DLD1 (cell line): ENCODE results near the gene NDUFAF5.

Source experiments
- in situ Hi-C: cut with HindIII; loops from 2 replicates; pipeline ENCODE4 v1.10.0; 2017; ENCODE audit warnings: low sequenced_read_pairs

Gene NDUFAF5

DNA sequence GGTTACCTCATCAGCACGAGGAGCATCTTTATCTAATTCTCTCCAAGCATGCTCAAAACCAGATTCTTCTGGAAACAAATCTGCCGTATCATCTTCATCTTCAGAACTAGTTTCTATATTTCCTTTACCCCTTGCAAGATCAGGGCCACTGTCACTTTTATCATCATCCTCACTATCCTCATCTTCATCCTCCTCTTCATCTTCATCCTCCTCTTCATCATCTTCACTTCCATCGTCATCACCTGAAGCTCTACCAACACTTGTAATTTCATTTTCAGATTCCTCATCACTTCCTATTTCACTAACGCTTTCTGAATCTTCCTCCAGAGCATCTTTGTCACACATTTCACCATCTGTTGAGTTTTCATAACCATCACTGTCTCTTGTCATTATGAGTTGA is 9.0 kb upstream of the NDUFAF5 start:
- in situ Hi-C loops, result no loop called here

DNA sequence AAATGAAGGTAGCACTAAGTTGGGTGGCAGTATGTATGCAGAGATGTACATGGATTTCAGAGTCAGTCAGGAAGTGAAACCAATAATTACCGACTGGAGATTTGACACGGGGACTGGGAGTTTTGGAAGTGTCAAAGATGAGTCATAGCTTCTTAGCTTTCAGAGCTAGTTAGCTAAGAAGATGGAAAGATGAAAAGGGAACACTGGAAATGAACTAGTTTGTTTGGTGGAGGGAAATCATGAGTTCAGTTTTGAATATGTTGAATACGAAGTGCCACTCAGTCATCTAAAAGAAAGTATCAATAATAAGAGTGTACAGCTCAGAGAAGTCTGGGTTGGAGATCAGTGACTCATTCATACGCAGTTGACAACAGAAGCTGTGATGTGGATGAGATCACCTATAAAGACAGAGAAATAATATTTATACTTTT is 7.6 kb upstream of the NDUFAF5 start:
- in situ Hi-C loops, result no loop called here

DNA sequence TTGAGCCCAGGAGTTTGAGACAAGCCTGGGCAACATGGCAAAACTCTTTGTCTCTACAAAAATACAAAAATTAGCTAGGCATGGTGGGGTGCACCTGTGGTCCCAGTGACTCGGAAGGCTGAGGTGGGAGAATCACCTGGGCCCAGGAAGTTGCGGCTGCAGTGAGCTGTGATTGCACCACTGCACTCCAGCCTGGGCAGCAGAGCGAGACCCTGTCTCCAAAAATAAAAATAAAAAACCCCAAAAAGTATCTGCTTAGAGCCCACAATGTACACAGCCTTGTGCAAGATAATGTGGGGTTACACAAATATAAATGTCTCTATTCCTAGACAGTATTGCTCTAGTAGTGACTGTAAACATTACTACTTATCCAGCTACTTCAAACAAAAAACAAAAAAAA is 6.0 kb upstream of the NDUFAF5 start:
- in situ Hi-C loops, result no loop called here

DNA sequence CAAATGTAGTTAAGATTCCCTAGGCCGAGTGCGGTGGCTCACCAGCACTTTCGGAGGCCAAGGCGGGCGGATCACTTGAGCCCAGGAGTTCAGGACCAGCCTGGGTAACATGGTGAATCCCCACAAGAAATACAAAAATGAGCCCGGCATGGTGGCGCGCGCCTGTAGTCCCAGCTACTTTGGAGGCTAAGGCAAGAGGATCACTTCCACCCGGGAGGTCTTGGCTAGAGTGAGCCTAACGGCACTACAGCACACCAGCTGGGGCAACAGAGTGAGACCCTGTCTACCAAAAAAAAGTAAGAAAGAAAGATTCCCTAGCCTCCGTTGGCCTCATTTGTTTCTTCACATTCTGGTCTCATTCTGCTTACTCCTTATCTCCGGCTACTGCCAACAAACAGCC is 1.3 kb upstream of the NDUFAF5 start:
- in situ Hi-C loops, result no loop called here

DNA sequence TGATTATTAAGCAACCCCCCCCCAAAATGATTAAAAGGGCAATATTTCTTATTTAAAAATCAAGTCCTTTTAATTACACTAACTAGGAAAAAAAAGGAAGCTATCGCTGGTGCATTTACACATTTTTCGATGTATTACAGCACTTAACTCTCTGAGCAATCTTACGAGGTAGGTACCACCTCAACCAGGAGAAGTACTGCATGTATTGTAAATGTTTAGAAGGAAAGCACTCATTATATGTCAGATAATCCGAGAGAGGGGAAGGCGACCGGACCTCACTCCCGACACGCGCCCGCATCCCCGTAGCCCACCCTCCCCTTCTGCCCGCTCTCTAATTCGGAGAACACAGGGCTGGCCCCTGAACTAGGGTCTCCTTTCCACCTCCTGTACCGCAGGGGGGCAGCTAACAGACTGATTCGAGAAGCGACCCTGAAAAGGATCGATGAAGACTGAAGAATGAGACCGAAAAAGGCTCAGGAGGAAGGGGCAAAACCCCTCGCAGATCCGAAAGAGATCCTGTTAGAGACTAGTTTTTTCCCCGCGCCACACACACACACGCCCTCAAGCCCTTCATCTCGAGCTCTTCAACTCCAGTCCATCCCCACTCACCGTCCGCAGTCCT is 446 bp upstream of the NDUFAF5 start:
- in situ Hi-C loops, result no loop called here

DNA sequence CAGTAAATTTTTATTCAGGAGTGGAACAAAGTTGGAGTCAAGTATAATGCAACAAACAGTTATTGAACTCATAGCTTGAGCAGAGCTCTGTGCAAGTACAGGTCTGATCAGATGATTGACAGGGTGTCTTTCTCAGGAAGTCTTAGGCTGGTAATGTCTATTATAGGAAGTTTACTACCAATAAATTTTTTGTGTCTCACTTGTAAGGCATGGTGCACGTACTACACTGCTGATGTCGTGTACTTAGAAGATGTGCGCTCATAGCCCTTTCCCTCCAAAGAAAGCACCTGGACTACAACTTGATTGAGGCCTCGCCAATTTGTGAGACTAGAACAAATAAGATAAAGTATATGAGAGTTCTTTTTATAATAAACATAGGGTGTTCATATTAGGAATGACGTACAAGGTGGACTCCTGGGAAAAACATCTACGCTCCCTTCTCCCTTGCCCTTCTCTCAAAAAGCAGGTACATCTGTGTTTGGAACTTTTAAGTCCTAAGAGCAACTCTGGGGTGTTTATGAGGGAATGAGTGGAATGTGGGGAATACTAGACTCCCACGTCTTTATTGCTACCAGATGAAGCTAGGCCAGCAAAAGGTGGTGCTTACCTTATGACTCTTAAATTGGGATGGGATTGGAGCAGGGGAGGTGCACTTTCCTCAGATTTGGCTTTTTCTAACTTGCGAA is 1.5 kb downstream of the NDUFAF5 start:
- in situ Hi-C loops, result no loop called here

DNA sequence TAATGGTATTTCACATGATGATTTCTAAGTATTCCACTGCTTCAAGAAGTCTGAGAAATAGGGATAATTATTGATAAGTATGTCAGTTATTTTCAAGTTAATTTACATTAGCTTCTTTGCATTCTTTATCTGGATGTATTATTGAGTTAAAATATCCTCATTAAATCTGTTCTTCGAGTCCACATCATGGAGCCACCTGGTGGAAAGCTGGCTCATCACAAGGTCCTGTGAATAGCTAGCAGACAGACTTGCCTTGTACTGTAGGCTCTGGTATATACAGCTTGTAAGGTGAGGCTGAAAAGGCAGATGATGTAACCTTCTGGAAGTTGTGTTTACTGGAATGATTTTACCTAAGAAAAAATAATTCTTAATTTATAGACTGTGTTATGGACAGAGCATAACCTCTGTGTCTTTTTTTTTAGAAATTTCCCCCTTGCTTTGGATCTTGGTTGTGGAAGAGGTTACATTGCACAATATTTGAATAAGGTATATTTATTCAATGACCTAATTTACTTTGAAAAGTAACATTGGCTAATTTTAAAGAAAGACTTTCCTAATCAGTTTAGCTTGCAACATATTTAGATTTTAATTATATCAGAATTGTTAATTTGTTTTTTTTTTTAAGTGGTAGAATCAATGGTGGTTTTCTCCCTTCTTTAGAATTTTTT is 3.5 kb downstream of the NDUFAF5 start:
- in situ Hi-C loops, result no loop called here

DNA sequence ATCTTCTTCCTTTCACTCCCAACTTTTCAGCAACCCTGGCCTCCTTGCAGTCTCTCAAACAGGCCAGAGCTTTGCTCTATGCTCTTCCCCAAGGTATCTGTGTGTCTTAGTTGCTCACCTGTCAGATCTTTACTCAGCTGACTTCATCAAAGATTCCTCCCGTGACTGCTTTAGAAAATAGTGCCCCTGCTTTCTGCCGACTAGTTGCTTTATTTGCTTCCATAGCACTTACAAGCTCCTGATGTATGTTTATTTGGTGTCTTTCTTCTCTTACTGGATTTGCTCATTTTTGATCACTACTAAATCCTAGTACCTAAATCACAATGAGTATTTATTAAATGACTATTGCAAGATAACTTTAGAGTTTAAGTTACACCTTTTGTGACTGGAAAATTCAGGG is 5.9 kb downstream of the NDUFAF5 start:
- in situ Hi-C loops, result no loop called here

DNA sequence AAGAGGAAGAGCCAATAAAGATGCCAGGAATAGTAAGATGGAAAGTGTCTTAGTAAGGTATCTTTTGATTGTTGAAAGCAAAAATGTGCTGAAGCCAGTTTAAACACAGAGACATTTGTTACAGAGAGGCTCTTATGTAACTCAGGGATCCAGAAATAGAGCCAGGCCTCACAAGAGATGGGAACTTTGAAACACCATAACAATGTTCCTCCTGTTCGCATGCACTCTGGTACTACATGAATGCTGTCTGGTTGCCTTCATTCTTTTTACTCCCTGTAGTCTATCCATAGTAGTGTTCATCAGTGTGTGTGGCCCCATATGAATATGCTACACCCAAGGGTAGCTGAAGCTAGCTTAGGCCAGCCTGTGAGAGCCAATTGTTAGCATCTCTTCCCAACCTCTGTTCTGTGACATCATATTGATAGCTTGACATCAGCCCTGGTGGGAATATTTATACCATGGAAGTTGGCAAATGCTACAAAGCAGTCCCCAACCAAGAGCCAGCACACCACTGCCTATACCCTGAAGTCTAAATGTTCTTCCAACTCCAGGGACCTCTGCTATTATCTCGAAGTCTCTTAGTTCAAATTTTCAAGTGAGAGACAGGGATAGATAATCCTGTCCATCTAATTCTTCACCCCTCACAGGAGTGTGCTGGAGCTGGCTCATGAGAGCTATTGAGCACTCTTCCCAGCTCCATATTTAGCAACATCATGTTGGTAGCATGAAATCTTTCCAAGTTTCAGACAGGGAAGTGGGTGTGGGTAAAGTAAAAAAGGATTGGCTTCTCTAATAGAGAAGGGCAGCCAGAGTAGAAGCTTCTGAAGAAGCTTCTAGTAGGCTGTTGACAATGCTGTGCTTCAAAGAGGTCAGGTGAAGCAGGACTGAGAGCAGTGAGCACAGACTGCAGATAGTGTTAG is 7.0 kb downstream of the NDUFAF5 start:
- in situ Hi-C loops, result no loop called here

DNA sequence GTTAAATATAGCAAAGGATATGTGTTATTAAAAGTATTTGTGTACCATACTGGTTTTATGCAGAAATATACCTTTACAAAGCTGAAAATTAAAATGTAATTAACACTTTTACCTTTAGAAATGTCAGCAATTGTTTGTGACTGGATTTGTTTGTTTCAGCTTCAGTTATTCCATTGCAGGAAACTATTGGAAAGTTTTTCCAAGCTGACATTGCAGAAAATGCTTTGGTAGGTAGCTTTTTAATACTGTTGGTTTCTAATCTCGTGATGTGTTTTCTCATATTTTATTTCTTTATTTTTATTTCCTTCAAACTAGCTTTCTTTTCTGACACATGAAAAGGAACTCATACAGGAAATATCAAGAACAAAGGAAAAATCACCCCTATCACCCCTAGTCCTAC is 8.2 kb downstream of the NDUFAF5 start:
- in situ Hi-C loops, result no loop called here

DNA sequence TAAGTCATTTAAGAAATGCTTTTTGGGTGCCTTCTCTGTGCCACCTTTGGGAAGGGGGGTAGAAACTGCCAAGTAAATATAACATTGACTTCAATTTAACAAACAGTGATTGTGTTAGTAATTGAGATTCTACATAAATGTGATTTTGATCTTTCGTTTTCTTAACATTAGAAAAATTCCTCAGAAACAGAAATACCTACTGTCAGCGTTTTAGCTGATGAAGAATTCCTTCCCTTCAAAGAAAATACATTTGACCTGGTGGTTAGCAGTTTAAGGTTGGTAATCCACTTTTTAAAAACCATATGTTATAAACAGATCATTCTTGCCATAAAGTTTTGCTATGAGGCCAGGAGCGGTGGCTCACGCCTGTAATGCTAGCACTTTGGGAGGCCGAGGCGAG is 9.8 kb downstream of the NDUFAF5 start:
- in situ Hi-C loops, result no loop called here

DNA sequence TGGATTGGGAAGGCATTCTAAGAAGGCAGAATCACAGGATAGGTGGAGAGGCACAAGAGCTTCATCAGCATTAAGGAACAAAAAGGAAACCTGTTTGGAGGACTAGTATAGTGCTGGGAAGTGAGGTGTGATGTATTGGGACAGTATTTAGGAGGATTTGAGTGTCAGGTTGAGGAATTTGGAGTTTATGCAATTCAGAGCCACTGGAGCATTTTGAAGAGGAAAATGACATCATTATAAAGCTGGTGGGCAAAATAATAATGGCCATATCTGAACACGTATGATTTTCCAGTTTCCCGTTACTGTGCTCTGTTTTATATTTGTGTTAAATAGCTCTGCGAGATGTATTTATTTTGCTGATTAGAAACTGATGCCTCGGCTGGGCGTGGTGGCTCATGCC is 14.2 kb downstream of the NDUFAF5 start:
- in situ Hi-C loops, result no loop called here

DNA sequence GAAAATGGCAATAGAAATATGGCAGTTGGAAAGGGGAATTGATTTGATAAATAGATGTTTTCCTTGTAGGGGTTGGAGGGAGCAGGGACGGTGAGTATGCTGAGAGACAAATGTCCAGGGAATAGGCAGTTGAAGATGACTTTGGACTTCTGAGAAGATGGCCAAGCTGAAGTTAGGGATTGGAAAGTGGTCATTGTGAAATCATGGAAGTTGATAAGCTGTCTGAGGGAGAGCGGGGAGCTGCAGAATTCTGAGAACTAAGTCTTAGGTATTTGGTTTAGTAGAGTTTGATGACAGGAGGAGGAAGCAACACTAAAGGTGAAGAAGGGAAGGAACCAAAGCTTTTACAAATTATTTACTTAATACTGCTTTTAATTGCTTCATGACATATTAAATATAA is 15.1 kb downstream of the NDUFAF5 start:
- in situ Hi-C loops, result no loop called here

DNA sequence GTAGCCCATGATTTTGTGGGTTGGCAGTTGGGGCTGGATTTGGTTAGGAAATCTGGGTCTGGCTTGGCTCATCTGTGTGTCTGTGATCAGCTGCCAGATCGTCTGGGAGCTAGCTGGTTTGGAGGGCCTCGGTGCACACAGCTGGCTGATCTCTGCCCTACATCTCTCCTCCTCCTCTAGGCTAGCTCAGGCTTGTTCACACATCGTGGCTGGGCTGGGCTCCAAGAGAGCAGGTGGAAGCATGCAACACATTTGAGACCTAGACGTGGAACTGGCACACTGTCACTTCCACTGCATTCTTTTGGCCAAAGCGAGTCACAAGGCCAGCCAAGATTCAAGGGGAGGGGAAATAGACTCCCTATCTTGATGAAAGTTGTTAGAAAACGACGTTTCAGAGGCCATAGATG is 15.9 kb downstream of the NDUFAF5 start:
- in situ Hi-C loops, result no loop called here

DNA sequence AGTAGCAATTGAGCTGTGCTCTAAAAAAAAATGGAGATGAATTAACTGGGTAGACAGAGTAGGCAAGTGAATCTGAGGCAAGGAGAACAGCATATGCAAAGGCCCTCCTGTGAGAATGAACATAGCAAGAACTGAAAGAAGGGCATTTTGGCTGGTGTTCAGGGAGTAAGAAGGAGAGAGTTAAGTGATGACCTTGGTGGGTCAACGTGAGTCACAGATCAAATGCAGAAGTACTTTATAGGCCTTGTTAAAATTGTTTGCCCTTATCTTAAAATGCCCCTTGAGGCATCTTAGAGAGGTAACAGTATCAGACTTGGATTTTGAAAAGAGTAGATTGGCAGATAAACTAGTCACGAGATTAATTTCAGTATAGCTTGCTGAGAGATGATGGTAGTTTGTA is 24.5 kb downstream of the NDUFAF5 start:
- in situ Hi-C loops, result no loop called here

DNA sequence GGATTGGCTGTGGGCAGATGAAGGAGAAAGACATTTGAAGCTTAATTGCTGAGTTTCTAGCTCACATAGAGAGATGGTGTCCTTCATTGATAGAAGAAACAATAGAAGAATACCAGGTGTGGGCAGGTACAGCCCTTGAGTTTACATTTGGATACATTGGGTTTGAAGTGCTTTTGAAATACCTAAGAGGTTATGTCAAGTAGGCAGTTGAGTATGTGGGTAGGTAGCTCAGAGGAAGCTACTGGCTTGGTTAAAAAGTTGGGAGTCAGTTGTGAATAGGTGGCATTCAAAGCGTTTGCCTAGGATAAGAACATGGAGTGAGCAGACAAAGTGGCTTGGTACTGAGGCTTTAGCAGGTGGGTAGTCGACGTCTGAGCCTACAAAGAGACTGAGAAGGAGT is 25.0 kb downstream of the NDUFAF5 start:
- in situ Hi-C loops, result no loop called here

DNA sequence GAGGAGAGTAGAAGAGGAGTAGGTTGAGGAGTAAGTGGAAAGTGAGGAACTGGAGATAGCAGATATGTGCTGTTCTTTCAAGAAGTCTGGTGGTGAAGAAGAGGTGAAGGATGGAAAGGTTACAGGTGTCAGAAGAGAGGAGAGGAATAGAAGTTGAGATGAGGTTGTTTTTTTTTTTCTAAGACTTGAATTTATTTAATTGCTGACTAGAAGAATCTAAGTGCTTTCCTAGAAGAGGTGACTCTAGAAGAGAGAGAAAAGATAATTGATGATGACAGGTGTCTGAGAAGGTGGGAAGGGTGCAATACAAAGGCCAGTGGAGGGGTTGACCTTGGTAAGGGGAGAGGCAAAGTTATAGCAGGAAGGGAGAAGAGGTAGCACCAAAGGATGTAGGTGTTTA is 25.6 kb downstream of the NDUFAF5 start:
- in situ Hi-C loops, result no loop called here

DNA sequence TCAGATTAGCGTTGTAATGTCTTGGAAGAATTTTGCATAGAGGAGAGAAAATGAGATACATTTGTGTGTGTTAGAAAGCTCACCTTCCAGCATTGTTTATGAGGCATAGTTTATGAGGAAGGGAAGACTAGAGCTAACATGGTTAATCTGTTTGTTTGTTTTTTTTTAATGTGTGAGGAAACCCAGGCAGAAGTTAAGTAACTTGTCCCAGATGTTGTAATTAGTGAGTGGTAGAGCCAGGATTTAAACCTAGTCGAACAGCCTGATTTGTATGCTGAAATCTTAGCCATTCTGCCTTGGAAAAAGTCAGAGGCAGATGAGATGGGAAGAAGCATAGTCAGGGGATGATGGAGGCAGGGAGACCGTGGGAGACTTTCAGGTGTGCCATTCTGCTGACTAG is 29.1 kb downstream of the NDUFAF5 start:
- in situ Hi-C loops, result no loop called here

DNA sequence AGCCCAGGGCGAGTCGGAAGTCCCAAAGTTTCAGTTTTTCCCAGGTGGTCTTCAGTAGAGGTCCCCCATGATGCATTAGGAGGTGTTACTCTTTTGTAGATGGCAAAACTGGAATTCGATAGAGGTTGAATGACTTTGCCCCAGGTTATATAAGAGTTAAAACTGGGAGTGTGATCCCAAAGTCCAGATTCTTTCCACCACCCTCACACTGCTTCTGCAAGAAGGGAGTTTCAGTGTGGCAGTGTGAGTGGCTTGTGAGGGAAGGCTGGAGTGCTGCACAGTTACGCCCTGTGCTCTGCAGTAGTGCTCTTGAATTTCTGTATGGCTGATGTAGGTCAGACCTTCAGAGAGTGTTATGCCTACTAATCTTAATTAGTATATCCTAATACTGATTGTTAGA is 29.8 kb downstream of the NDUFAF5 start:
- in situ Hi-C loops, result no loop called here

DNA sequence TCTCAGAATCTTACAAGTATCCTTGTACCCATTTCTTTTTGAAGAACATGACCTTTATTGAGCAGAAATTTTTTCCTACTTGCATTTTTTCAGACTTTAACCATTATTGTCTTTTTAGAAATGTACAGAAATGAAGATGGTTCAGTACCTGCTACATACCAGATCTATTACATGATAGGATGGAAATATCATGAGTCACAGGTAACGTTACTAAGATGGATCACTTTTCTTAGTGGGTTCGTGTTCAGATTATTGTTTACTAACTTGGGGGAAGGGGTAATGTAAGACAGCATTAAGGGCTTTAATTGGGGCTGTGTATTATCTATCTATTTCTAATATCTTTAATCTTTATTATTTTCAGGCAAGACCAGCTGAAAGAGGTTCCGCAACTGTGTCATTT is 31.9 kb downstream of the NDUFAF5 start:
- in situ Hi-C loops, result no loop called here

DNA sequence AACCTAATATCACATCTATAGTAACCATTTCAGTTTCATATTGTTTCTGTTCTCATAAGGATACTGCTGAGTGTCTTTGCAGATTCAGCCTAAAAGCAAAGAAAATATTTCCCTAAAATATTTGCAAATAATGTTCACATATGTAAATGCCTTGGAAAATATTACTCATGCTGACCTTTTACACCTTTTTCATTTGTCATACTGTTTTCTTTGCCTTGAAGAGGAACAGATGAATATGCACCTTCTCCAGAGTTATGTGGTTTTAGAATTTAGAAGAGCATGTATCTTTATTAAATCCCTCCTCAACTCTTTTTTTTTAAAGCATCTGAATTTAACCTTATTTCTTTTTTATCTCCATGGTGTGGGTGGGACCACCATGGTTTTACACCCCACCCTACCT is 32.5 kb downstream of the NDUFAF5 start:
- in situ Hi-C loops, result no loop called here
